K562 (cell line): Measurements from ENCODE around the gene LAPTM5. TPM values are rescaled to one million over a fixed set of nuclear protein-coding genes. Genes with fewer than 3 reads are reported as not detected.

Experiments
- ATAC-seq: fragments of 200-7000 bp; cut with Tn5 transposase; 3 replicates; pipeline ENCODE4 v1.9.1; 2020; ENCODE audit warnings: moderate library complexity
- BruUV-seq: library from RNA; stranded (reverse); fragments of 400-500 nt; replicated peaks from 2 replicates; lab custom pipeline; 2021; lab: Mats Ljungman, UMichigan
- CTCF ChIA-PET: fragments of 300-600 bp; formaldehyde crosslinking; extraction: SDS; loops from one replicate; lab custom pipeline; 2021; ENCODE audit warnings: low intra/inter-chr PET ratio; lab: Yijun Ruan, JAX
- POLR2A ChIA-PET: fragments of 300-600, 350-650 bp; sonication (Branson Sonifier 250); formaldehyde crosslinking; extraction: SDS; loops from one replicate; lab custom pipeline; 2021; ENCODE audit warnings: antibody characterized with exemption, inconsistent platforms; lab: Yijun Ruan, JAX
- DNase-seq, 4 experiments: peaks; one replicate each; pipeline versions ENCODE4 v3.0.0 to v3.0.0-alpha.2; 2011 to 2018; ENCODE audit warnings: low spot score in 3 of 4, mixed read lengths in 3 of 4; ENCODE audit errors: extremely low read depth in 1 of 4
- FAIRE-seq: peaks from 2 replicates; lab custom pipeline; 2011; peaks lifted over from hg19 to GRCh38; lab: Jason Lieb, UNC
- H2AFZ ChIP-seq: 2 replicates; pipeline ENCODE4 v1.6.0; 2011; ENCODE audit warnings: low read depth, low read length, control low read depth, inconsistent platforms
- H3K27ac ChIP-seq: fragments of 200-600 bp; 3 replicates; pipeline ENCODE4 v1.8.0; 2011; ENCODE audit warnings: low read depth, mild to moderate bottlenecking, control low read depth, inconsistent platforms, low read length, moderate library complexity, mixed read lengths; ENCODE audit errors: extremely low read depth
- H3K27me3 ChIP-seq, 2 experiments: fragments of 300-600 bp in 1 of 2; 2 replicates in 1 of 2; 3 replicates in 1 of 2; pipeline versions ENCODE4 v1.6.0 to v1.8.0; 2011; ENCODE audit warnings: inconsistent platforms in 2 of 2, low read length in 2 of 2, mild to moderate bottlenecking in 1 of 2, mixed read lengths in 1 of 2, moderate library complexity in 1 of 2; ENCODE audit not compliant: control insufficient read depth in 2 of 2, insufficient read depth in 2 of 2
- H3K36me3 ChIP-seq: fragments of 300-600 bp; 3 replicates; pipeline ENCODE4 v1.8.0; 2011; ENCODE audit warnings: mild to moderate bottlenecking, low read length, inconsistent platforms; ENCODE audit not compliant: control insufficient read depth, insufficient read depth
- H3K4me1 ChIP-seq, 2 experiments: fragments of 200-600 bp in 1 of 2; replicated peaks in 1 of 2; 2 replicates in 1 of 2; 3 replicates in 1 of 2; pipeline versions ENCODE4 v1.5.1 to v1.8.0; 2011; ENCODE audit warnings: inconsistent platforms in 2 of 2, low read length in 2 of 2, mild to moderate bottlenecking in 1 of 2, mixed read lengths in 1 of 2, moderate library complexity in 1 of 2; ENCODE audit not compliant: control insufficient read depth in 2 of 2, insufficient read depth in 2 of 2
- H3K4me2 ChIP-seq: 2 replicates; pipeline ENCODE4 v1.6.1; 2011; ENCODE audit warnings: low read length, control low read depth, inconsistent platforms, mixed read lengths; ENCODE audit not compliant: insufficient read depth
- H3K4me3 ChIP-seq: fragments of 200-600 bp; sonication (generic), shearing (Covaris generic); 2 replicates; pipeline ENCODE4 v1.5.1; 2016; ENCODE audit warnings: control low read depth, inconsistent platforms
- H3K79me2 ChIP-seq: fragments of 200-600 bp; 3 replicates; pipeline ENCODE4 v1.8.0; 2011; ENCODE audit warnings: low read length, inconsistent platforms; ENCODE audit not compliant: control insufficient read depth, insufficient read depth
- H3K9ac ChIP-seq, 2 experiments: 2 replicates each; pipeline versions ENCODE4 v1.6.0 to v1.6.1; 2011; ENCODE audit warnings: low read depth in 2 of 2, low read length in 2 of 2, control low read depth in 1 of 2, inconsistent platforms in 1 of 2, mild to moderate bottlenecking in 1 of 2, mixed read lengths in 1 of 2; ENCODE audit not compliant: insufficient read depth in 1 of 2
- H3K9me1 ChIP-seq: one replicate; pipeline ENCODE4 v1.6.0; 2011; ENCODE audit warnings: inconsistent platforms, mild to moderate bottlenecking, low read length, moderate library complexity; ENCODE audit not compliant: control insufficient read depth, insufficient read depth
- H3K9me3 ChIP-seq: replicated peaks from 2 replicates; pipeline ENCODE4 v1.5.1; 2011; ENCODE audit warnings: low read depth, low read length, inconsistent platforms; ENCODE audit not compliant: control insufficient read depth, insufficient read depth
- H4K20me1 ChIP-seq: replicated peaks from 2 replicates; pipeline ENCODE4 v1.6.1; 2011; ENCODE audit warnings: low read length, inconsistent platforms, mixed read lengths; ENCODE audit not compliant: control insufficient read depth, insufficient read depth
- E4F1 ChIP-seq: fragments of 250-450 bp; sonication (Bioruptor Pico); IDR thresholded peaks from 2 replicates; pipeline ENCODE4 v1.5.0; 2021; ENCODE audit warnings: mild to moderate bottlenecking, borderline replicate concordance
- SMARCA4 ChIP-seq: fragments of 450-650 bp; IDR thresholded peaks from 2 replicates; pipeline ENCODE4 v1.6.1; 2016
- TBL1XR1 ChIP-seq, 2 experiments: IDR thresholded peaks; 2 replicates each; pipeline ENCODE4 v1.6.1; 2012; ENCODE audit warnings: improper control_type of control experiment in 2 of 2, low read length in 2 of 2, mild to moderate bottlenecking in 1 of 2
- TFAP4 ChIP-seq: sonication (generic); formaldehyde crosslinking; IDR thresholded peaks from 2 replicates; pipeline ENCODE4 v1.8.0; 2022; ENCODE audit warnings: missing genetic modification reagents, mild to moderate bottlenecking, moderate library complexity, borderline replicate concordance
- WHSC1 ChIP-seq: IDR thresholded peaks from one replicate; pipeline ENCODE4 v1.6.1; 2012; ENCODE audit warnings: low read length, control low read depth, inconsistent platforms
- ZNF695 ChIP-seq: fragments of 450-650 bp; formaldehyde crosslinking; IDR thresholded peaks from 2 replicates; pipeline ENCODE4 v1.4.0; 2020; ENCODE audit warnings: mild to moderate bottlenecking, moderate library complexity
- WGBS: fragments of 100-300 bp; shearing (Covaris generic); methylation state at CpG from one replicate; pipeline ENCODE4 v1.1.6; 2016; ENCODE audit warnings: low coverage, mixed read lengths; ENCODE audit not compliant: insufficient coverage; ENCODE audit errors: missing lambda C conversion rate; 5-methylcytosine and 5-hydroxymethylcytosine counted together
- in situ Hi-C: fragments of 300-500 bp; cut with MboI; formaldehyde crosslinking; loops from 4 replicates; pipeline ENCODE4 v1.15.0; 2018; ENCODE audit warnings: inconsistent platforms, mixed read lengths
- intact Hi-C: fragments of 100-400 bp; cut with micrococcal nuclease; formaldehyde crosslinking; loops from 2 replicates; pipeline ENCODE4 v1.14.2; 2022
- polyA plus RNA-seq, 8 experiments: library from polyadenylated mRNA; depleted of rRNA in 4 of 8; stranded (reverse) in 5 of 8; unstranded in 3 of 8; fragments of >200 nt; fragmentation: Nextera tagmentation in 2 of 8; fragmentation: Illumina TruSeq in 1 of 8; extraction: Ambion mirVana in 2 of 8; extraction: Trizol in 1 of 8; gene quantifications; 2 replicates each; pipeline versions ENCODE4 v1.2.1 to v1.2.3, GENCODE V29; 2011 to 2014; ENCODE audit warnings: inconsistent platforms in 1 of 8, missing spikeins in 1 of 8
- total RNA-seq, 7 experiments: library from RNA; depleted of rRNA in 6 of 7; stranded (reverse); fragments of >200 nt in 6 of 7; fragmentation: Illumina TruSeq in 2 of 7; extraction: Trizol in 2 of 7; gene quantifications; 2 replicates each; pipeline versions ENCODE4 v1.2.1 to v1.2.3, GENCODE V29; 2011 to 2021; ENCODE audit warnings: low replicate concordance in 1 of 7

Gene LAPTM5
- total and polyA plus RNA-seq, 9 of the 15 experiments (the other 6 are each of a cell fraction or from before 2014, with no cell fraction given): 2.4 to 47.3 (median 20.3) TPM

GRCh38 chr1:30728832-30729638 lies 28.5 kb downstream of the LAPTM5 start (continued):
- TF ChIP-seq E4F1 (CRISPR knock-in tag) (no peak), WHSC1 (peak; percentile 51), TBL1XR1 (IDR thresholded peaks at IDR 0.05; ENCODE audit: low read length in 2 of 2) (no peak)
- TF ChIP-seq, all 486 proteins: peak for 32

GRCh38 chr1:30728340-30728739 lies 29.2 kb downstream of the LAPTM5 start:
- peak overlapping the region; percentile 35; the same call in 1 of the 2 replicates for H2AFZ ChIP-seq
- H3K9ac ChIP-seq: peak overlapping the region; percentile 47 to 85
- intact Hi-C loops (no loop called here), in situ Hi-C loops (no loop called here)
- H3K4me3 ChIP-seq: no peak overlapping the region
- ChIA-PET POLR2A (interaction anchor here (0.6 to 8.0 kb wide), 12 partner anchors 9 to 181 kb away, joined by 3 to 74 read pairs (median 6); partner anchors contain the start of genes LAPTM5 and SDC3), CTCF (interaction anchor here (1.4 kb wide), 1 partner anchor 50 kb away, joined by 3 read pairs; no protein-coding TSS in a partner anchor)
- peak overlapping the region; percentile 72 for H3K27ac ChIP-seq
- ATAC-seq: peak; percentile 1; the same call in 1 of the 3 replicates
- no TSS peak for BruUV-seq
- no peak for DNase-seq
- peaks cover 2% of the 10 kb centered on the region; the same call in 1 of the 3 replicates for H3K79me2 ChIP-seq
- no peak for TF ChIP-seq ZNF695 (CRISPR knock-in tag)
- no peak for TF ChIP-seq SMARCA4
- TF ChIP-seq TFAP4 (CRISPR knock-in tag): 0 out of 2 replicates have a peak, but pooled peaks have one; percentile 26
- TF ChIP-seq, all 486 proteins: peak for 1
- no peaks in the 10 kb centered on the region for H3K9me3 ChIP-seq
- H3K4me2 ChIP-seq: peak overlapping the region; percentile 44
- FAIRE-seq: no peak
- WGBS: 52% methylated on average over 7 of the region's 8 CpGs
- H4K20me1 ChIP-seq: no peaks in the 10 kb centered on the region
- no peaks in the 10 kb centered on the region for H3K27me3 ChIP-seq
- peaks cover 63 to 71% of the 10 kb centered on the region in 2 experiments for H3K4me1 ChIP-seq
- peaks cover 44% of the 10 kb centered on the region for H3K36me3 ChIP-seq
- H3K9me1 ChIP-seq: no peaks in the 10 kb centered on the region
